ENCODE measurements around the gene LAMTOR2. TPM values are rescaled to one million over a fixed set of nuclear protein-coding genes. Genes with fewer than 3 reads are reported as not detected.

The LAMTOR2 gene
- total and polyA plus RNA-seq, 9 of the 15 experiments (the other 6 are each of a cell fraction or from before 2014, with no cell fraction given) = 39.0 to 161 (median 74.6) TPM

GRCh38 chr1:156054500-156055280 is at the start of gene LAMTOR2 (continued):
- TF ChIP-seq MNT (conservative IDR thresholded peaks at IDR 0.05) (peak; percentile 93 to 96), GATA2 (CRISPR knock-in tag; IDR thresholded peaks at IDR 0.05) (no peak), POLR3G (IDR thresholded peaks at IDR 0.05; ENCODE audit: extremely low read depth, insufficient read length, insufficient replicate concordance) (no peak), ZNF140 (CRISPR knock-in tag; IDR thresholded peaks at IDR 0.05) (no peak), E2F3 (CRISPR knock-in tag; IDR thresholded peaks at IDR 0.05) (no peak), SMAD3 (CRISPR knock-in tag; conservative IDR thresholded peaks at IDR 0.05) (no peak; the same call in 1 of the 2 replicates), ZC3H8 (IDR thresholded peaks at IDR 0.05) (no peak), TARDBP (IDR thresholded peaks at IDR 0.05) (peak; percentile 71), ARID4B (CRISPR knock-in tag; IDR thresholded peaks at IDR 0.05) (no peak; the same call in 1 of the 2 replicates), USF1 (CRISPR knock-in tag; IDR thresholded peaks at IDR 0.05) (no peak; the same call in 1 of the 2 replicates), ZNF282 (CRISPR knock-in tag; IDR thresholded peaks at IDR 0.05) (no peak), CUX1 (CRISPR knock-in tag; IDR thresholded peaks at IDR 0.05) (no peak), U2AF2 (optimal IDR thresholded peaks at IDR 0.05; ENCODE audit: low read depth, low read length) (no peak), KDM4B (IDR thresholded peaks at IDR 0.05; ENCODE audit: borderline replicate concordance in 2 of 2, low read depth in 1 of 2) (peak in 1 of 2 experiments; percentile 30; a peak in 1 of 4 replicates), PYGO2 (tag; IDR thresholded peaks at IDR 0.05) (no peak)
